CD4-positive, alpha-beta T cell (primary cell): Measurements from ENCODE around the gene TIAM1. TPM values are rescaled to one million over a fixed set of nuclear protein-coding genes. Genes with fewer than 3 reads are reported as not detected.

ENCODE experiments used
- ATAC-seq: fragments of 200-7000 bp; cut with Tn5 transposase; one replicate; pipeline ENCODE4 v1.10.0; 2022; ENCODE audit warnings: mild to moderate bottlenecking; ENCODE audit not compliant: poor library complexity
- CTCF ChIA-PET: fragments of 350-600 bp; sonication (Branson Sonifier 250); formaldehyde crosslinking; loops from one replicate; lab custom pipeline; 2021; ENCODE audit warnings: antibody characterized with exemption, inconsistent platforms; lab: Charles Lee
- POLR2A ChIA-PET: fragments of 350-600 bp; sonication (Branson Sonifier 250); formaldehyde crosslinking; loops from one replicate; lab custom pipeline; 2021; ENCODE audit warnings: antibody characterized with exemption, inconsistent platforms; lab: Charles Lee
- DNase-seq, 14 experiments: peaks; one replicate each; pipeline ENCODE4 v3.0.0-alpha.2; 2013 to 2020; ENCODE audit warnings: mixed read lengths in 2 of 14
- H3K27ac ChIP-seq, 2 donors: one replicate each; pipeline versions ENCODE4 v1.5.1 to v1.7.0; 2013; ENCODE audit warnings: low read length in 2 of 2, low read depth in 1 of 2, mild to moderate bottlenecking in 1 of 2
- H3K27me3 ChIP-seq, 2 experiments: 1 replicate in 1 of 2; 2 replicates in 1 of 2; pipeline versions ENCODE4 v1.6.1 to v1.7.0; 2013; ENCODE audit warnings: low read length in 2 of 2, control low read depth in 1 of 2, mild to moderate bottlenecking in 1 of 2, moderate library complexity in 1 of 2; ENCODE audit not compliant: insufficient read depth in 2 of 2, control insufficient read depth in 1 of 2
- H3K36me3 ChIP-seq: one replicate; pipeline ENCODE4 v1.6.1; 2013; ENCODE audit warnings: low read length, control low read depth; ENCODE audit not compliant: insufficient read depth
- H3K4me1 ChIP-seq: one replicate; pipeline ENCODE4 v1.6.1; 2013; ENCODE audit warnings: low read length, control low read depth; ENCODE audit not compliant: insufficient read depth
- H3K4me3 ChIP-seq: one replicate; pipeline ENCODE4 v1.5.1; 2013; ENCODE audit warnings: mild to moderate bottlenecking, low read length, moderate library complexity
- H3K9me3 ChIP-seq, 2 experiments: 1 replicate in 1 of 2; 2 replicates in 1 of 2; pipeline versions ENCODE4 v1.6.1 to v1.7.0; 2013; ENCODE audit warnings: low read length in 2 of 2, mild to moderate bottlenecking in 2 of 2, control low read depth in 1 of 2, moderate library complexity in 1 of 2; ENCODE audit not compliant: control insufficient read depth in 1 of 2, insufficient read depth in 1 of 2
- H3K27ac Mint-ChIP-seq: one replicate; pipeline ENCODE4 v1.8.0; 2020; ENCODE audit warnings: mixed read lengths
- H3K27me3 Mint-ChIP-seq: one replicate; pipeline ENCODE4 v1.8.0; 2021; ENCODE audit warnings: mixed read lengths
- H3K36me3 Mint-ChIP-seq: one replicate; pipeline ENCODE4 v1.8.0; 2021; ENCODE audit warnings: low read depth, mixed read lengths
- H3K4me1 Mint-ChIP-seq: one replicate; pipeline ENCODE4 v1.8.0; 2021; ENCODE audit warnings: low read depth, mixed read lengths
- H3K4me3 Mint-ChIP-seq: one replicate; pipeline ENCODE4 v1.8.0; 2020; ENCODE audit warnings: mild to moderate bottlenecking, mixed read lengths
- H3K9me3 Mint-ChIP-seq: one replicate; pipeline ENCODE4 v1.8.0; 2020; ENCODE audit warnings: mixed read lengths
- CTCF ChIP-seq: fragments of 200-600 bp; IDR thresholded peaks from one replicate; pipeline ENCODE4 v1.8.0; 2022; ENCODE audit warnings: antibody characterized with exemption, mild to moderate bottlenecking
- intact Hi-C, 2 experiments: fragments of 100-400 bp; cut with DNase I in 1 of 2; cut with micrococcal nuclease in 1 of 2; formaldehyde crosslinking; loops; one replicate each; pipeline versions ENCODE4 v1.15.1 to v1.9.0; 2023 to 2025; cut with DNase I, micrococcal nuclease
- total RNA-seq, 174 experiments: library from RNA in 2 of 174; stranded (reverse) in 2 of 174; gene quantifications; one replicate each; pipeline ENCODE4 v1.2.3 and lab custom pipeline; 2021 to 2026

Gene TIAM1
- total RNA-seq, 2 experiments from 2014 or later, result 39.6 to 39.8 TPM

DNA sequence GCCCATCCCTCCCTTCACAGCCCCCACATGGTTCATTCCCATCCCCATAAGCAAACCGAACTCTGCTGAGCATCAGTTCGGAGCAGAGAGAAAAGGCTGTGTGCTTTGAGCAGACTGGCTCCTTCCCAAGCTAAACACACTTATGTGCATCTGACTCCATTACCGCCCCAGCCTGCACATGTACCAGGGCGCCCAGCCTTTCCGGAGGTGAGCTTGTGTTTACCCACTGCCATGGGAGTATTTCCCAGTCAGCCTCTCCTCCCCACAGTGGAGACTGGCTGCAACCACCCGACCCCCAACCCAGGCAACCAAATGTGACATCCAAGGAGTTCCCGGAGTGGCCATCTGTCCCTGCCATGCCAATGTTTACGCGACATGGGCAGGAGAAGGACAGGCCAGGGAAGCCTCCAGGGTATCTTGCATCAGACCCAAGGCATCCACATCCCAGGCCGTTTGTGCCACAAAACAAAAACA is 9.4 kb downstream of the TIAM1 start:
- H3K4me3 Mint-ChIP-seq, result no peak overlapping the region
- no peaks in the 10 kb centered on the region for H3K36me3 Mint-ChIP-seq
- Histone ChIP-seq H3K27ac (no peak overlapping the region), H3K4me3 (no peak overlapping the region), H3K27me3 (peaks cover 0 to 2% of the 10 kb centered on the region in 2 experiments), H3K9me3 (no peaks in the 10 kb centered on the region), H3K36me3 (no peaks in the 10 kb centered on the region), H3K4me1 (no peaks in the 10 kb centered on the region)
- peaks cover 4% of the 10 kb centered on the region for H3K9me3 Mint-ChIP-seq
- peaks cover 6% of the 10 kb centered on the region for H3K27me3 Mint-ChIP-seq
- DNase-seq (no peak), ATAC-seq (no peak)
- no peak overlapping the region for H3K27ac Mint-ChIP-seq
- POLR2A ChIA-PET, result interaction anchor here (1.1 kb wide), 1 partner anchor 224 kb away, joined by 4 read pairs; no protein-coding TSS in a partner anchor
- CTCF ChIA-PET, result no interaction called here
- intact Hi-C loops, result no loop called here
- H3K4me1 Mint-ChIP-seq, result no peaks in the 10 kb centered on the region
- no peak for TF ChIP-seq CTCF

DNA sequence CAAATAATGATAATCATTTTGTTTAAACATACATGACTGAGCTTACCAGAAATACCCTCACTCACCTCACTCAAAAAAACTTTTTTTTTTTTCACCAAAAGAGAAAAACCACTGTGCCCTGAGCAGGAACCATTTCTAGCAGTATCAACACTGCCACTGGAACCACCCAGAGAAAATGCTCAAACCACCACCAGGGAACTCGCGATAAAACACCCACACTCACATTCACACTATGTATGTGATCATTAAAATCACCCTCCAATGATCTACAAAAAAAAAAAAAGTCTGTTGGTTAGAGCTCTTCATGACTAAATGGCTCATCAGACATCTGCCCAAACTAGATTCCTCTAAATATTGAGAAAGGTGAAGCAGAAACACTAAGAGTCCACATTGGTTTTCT is 11.5 kb downstream of the TIAM1 start:
- CTCF ChIA-PET, result no interaction called here
- Mint-ChIP-seq H3K36me3 (no peaks in the 10 kb centered on the region), H3K27me3 (no peaks in the 10 kb centered on the region), H3K9me3 (peaks cover 4% of the 10 kb centered on the region), H3K4me1 (peaks cover 7% of the 10 kb centered on the region), H3K27ac (no peak overlapping the region), H3K4me3 (no peak overlapping the region)
- peaks cover 0 to 2% of the 10 kb centered on the region in 2 experiments for H3K27me3 ChIP-seq
- TF ChIP-seq CTCF, result no peak
- H3K4me1 ChIP-seq, result no peaks in the 10 kb centered on the region
- intact Hi-C loops, result no loop called here
- DNase-seq (no peak), ATAC-seq (no peak)
- no peaks in the 10 kb centered on the region for H3K36me3 ChIP-seq
- POLR2A ChIA-PET, result no interaction called here
- H3K4me3 ChIP-seq, result no peak overlapping the region
- H3K9me3 ChIP-seq, result no peaks in the 10 kb centered on the region
- H3K27ac ChIP-seq, result no peak overlapping the region

- Histone ChIP-seq H3K4me3 (no peak overlapping the region), H3K27ac (no peak overlapping the region), H3K27me3 (peaks cover 0 to 2% of the 10 kb centered on the region in 2 experiments), H3K36me3 (no peaks in the 10 kb centered on the region), H3K9me3 (no peaks in the 10 kb centered on the region), H3K4me1 (peaks cover 6% of the 10 kb centered on the region)
- CTCF ChIA-PET, result no interaction called here
- no peak for TF ChIP-seq CTCF
- Mint-ChIP-seq H3K9me3 (peaks cover 4% of the 10 kb centered on the region), H3K27ac (no peak overlapping the region), H3K4me1 (peaks cover 16% of the 10 kb centered on the region), H3K4me3 (no peak overlapping the region), H3K27me3 (no peaks in the 10 kb centered on the region), H3K36me3 (no peaks in the 10 kb centered on the region)
- POLR2A ChIA-PET, result no interaction called here
- ATAC-seq, result no peak
- intact Hi-C loops, result no loop called here
- no peak for DNase-seq
These were observed 12.8 kb downstream of the TIAM1 start for GRCh38 chr21:31331231-31331630.
